Spinal cord (tissue), 10 donors: Measurements from ENCODE around the gene ZNF628. TPM values are rescaled to one million over a fixed set of nuclear protein-coding genes. Genes with fewer than 3 reads are reported as not detected.

Experiments used
- DNase-seq, 6 donors: peaks; one replicate each; pipeline versions ENCODE4 v3.0.0 to v3.0.0-alpha.2; 2013 to 2015; ENCODE audit warnings: low spot score in 6 of 6, low read depth in 4 of 6
- H3K27ac ChIP-seq: one replicate; pipeline ENCODE4 v1.5.1; 2013; ENCODE audit warnings: low read depth, low read length, control low read depth
- H3K27me3 ChIP-seq: one replicate; pipeline ENCODE4 v1.6.1; 2013; ENCODE audit warnings: low read length; ENCODE audit not compliant: control insufficient read depth, insufficient read depth
- H3K36me3 ChIP-seq: one replicate; pipeline ENCODE4 v1.6.1; 2013; ENCODE audit warnings: low read length; ENCODE audit not compliant: control insufficient read depth, insufficient read depth
- H3K4me1 ChIP-seq: one replicate; pipeline ENCODE4 v1.6.1; 2013; ENCODE audit warnings: low read length; ENCODE audit not compliant: control insufficient read depth, insufficient read depth
- H3K4me3 ChIP-seq: one replicate; pipeline ENCODE4 v1.5.1; 2013; ENCODE audit warnings: low read depth, low read length, control low read depth
- H3K9me3 ChIP-seq: one replicate; pipeline ENCODE4 v1.6.1; 2013; ENCODE audit warnings: low read length; ENCODE audit not compliant: control insufficient read depth, insufficient read depth
- WGBS: methylation state at CpG from one replicate; pipeline ENCODE4 v1.1.5; 2013; ENCODE audit warnings: missing lambda C conversion rate; ENCODE audit not compliant: insufficient coverage; 5-methylcytosine and 5-hydroxymethylcytosine counted together
- polyA plus RNA-seq, 2 donors: library from polyadenylated mRNA; unstranded; fragments of 120-200 nt; gene quantifications; one replicate each; pipeline ENCODE4 v1.2.1, GENCODE V29; 2013; ENCODE audit not compliant: insufficient read length in 2 of 2
- total RNA-seq, 2 donors: library from RNA; depleted of rRNA in 1 of 2; stranded (reverse); fragments of 120-200 nt in 1 of 2; fragments of >200 nt in 1 of 2; gene quantifications; one replicate each; pipeline versions ENCODE4 v1.2.3 to v1.2.4, GENCODE V29; 2013 to 2014
- donor health status: healthy.

ZNF628 gene
- total and polyA plus RNA-seq, 4 donors, result 1.5 to 6.6 (median 3.7) TPM

- H3K27me3 ChIP-seq, result peaks cover 6% of the 10 kb centered on the region
- 94% methylated on average over 11 of the region's 11 CpGs for WGBS
- peaks cover 48% of the 10 kb centered on the region for H3K4me1 ChIP-seq
- H3K4me3 ChIP-seq, result no peak overlapping the region
- H3K36me3 ChIP-seq, result peaks cover 34% of the 10 kb centered on the region
- H3K27ac ChIP-seq, result no peak overlapping the region
- H3K9me3 ChIP-seq, result no peaks in the 10 kb centered on the region
- DNase-seq, result no peak
Measured at GRCh38 chr19:55455576-55456235, 20.7 kb upstream of the ZNF628 start.

GRCh38 chr19:55456347-55456746 is 20.1 kb upstream of the ZNF628 start:
- H3K27me3 ChIP-seq, result peaks cover 6% of the 10 kb centered on the region
- peaks cover 34% of the 10 kb centered on the region for H3K36me3 ChIP-seq
- H3K4me3 ChIP-seq, result no peak overlapping the region
- H3K27ac ChIP-seq, result no peak overlapping the region
- no peak for DNase-seq
- H3K9me3 ChIP-seq, result no peaks in the 10 kb centered on the region
- H3K4me1 ChIP-seq, result peaks cover 52% of the 10 kb centered on the region
- 89% methylated on average over 14 of the region's 14 CpGs for WGBS

- peaks cover 34% of the 10 kb centered on the region for H3K36me3 ChIP-seq
Measured at GRCh38 chr19:55457683-55458457, 18.5 kb upstream of the ZNF628 start.

GRCh38 chr19:55459551-55459949 is 16.9 kb upstream of the ZNF628 start:
- Histone ChIP-seq H3K4me1 (peaks cover 32% of the 10 kb centered on the region), H3K27me3 (no peaks in the 10 kb centered on the region), H3K9me3 (no peaks in the 10 kb centered on the region), H3K36me3 (peaks cover 26% of the 10 kb centered on the region), H3K27ac (peak overlapping the region; percentile 90), H3K4me3 (no peak overlapping the region)
- WGBS, result 46% methylated on average over 6 of the region's 8 CpGs
- no peak for DNase-seq

More at GRCh38 chr19:55457683-55458457, 18.5 kb upstream of the ZNF628 start:
- peaks cover 48% of the 10 kb centered on the region for H3K4me1 ChIP-seq
- H3K27me3 ChIP-seq, result no peaks in the 10 kb centered on the region
- DNase-seq, result peak in 1 of 6 donors; percentile 60
- no peaks in the 10 kb centered on the region for H3K9me3 ChIP-seq
- H3K4me3 ChIP-seq, result no peak overlapping the region
- no peak overlapping the region for H3K27ac ChIP-seq
- WGBS, result 64% methylated on average over 11 of the region's 16 CpGs

GRCh38 chr19:55459950-55460657 is 16.3 kb upstream of the ZNF628 start:
- no peaks in the 10 kb centered on the region for H3K27me3 ChIP-seq
- H3K4me3 ChIP-seq, result peak overlapping the region; percentile 92
- peak in 1 of 6 donors; percentile 47 for DNase-seq
- 36% methylated on average over 8 of the region's 16 CpGs for WGBS
- peaks cover 30% of the 10 kb centered on the region for H3K4me1 ChIP-seq
- H3K27ac ChIP-seq, result peak overlapping the region; percentile 90
- no peaks in the 10 kb centered on the region for H3K9me3 ChIP-seq
- peaks cover 21% of the 10 kb centered on the region for H3K36me3 ChIP-seq

- peak in 2 of 6 donors; percentile 42 to 78 for DNase-seq
- 2% methylated on average over 24 of the region's 24 CpGs for WGBS
Measured at GRCh38 chr19:55460670-55461258, 15.7 kb upstream of the ZNF628 start.

GRCh38 chr19:55461259-55461973 is 15.0 kb upstream of the ZNF628 start, which contains the start of gene ISOC2:
Gene ISOC2, minus strand, starts transcription at chr19:55461642. Its CDS starts 5,156 bp downstream, at chr19:55456486.
- peak; percentile 95 to 100 (median 100) for DNase-seq
- H3K4me3 ChIP-seq, result peak within 1 kb of the TSS; percentile 92
- no peaks in the 10 kb centered on the region for H3K27me3 ChIP-seq
- WGBS, result under 1% methylated on average over 54 of the region's 54 CpGs
- peaks cover 8% of the 10 kb centered on the region for H3K36me3 ChIP-seq
- H3K9me3 ChIP-seq, result no peaks in the 10 kb centered on the region
- H3K4me1 ChIP-seq, result peaks cover 30% of the 10 kb centered on the region
- peak within 1 kb of the TSS; percentile 90 for H3K27ac ChIP-seq

More at GRCh38 chr19:55460670-55461258, 15.7 kb upstream of the ZNF628 start:
- Histone ChIP-seq H3K4me3 (peak overlapping the region; percentile 92), H3K27me3 (no peaks in the 10 kb centered on the region), H3K36me3 (peaks cover 14% of the 10 kb centered on the region), H3K9me3 (no peaks in the 10 kb centered on the region), H3K27ac (peak overlapping the region; percentile 90), H3K4me1 (peaks cover 30% of the 10 kb centered on the region)

GRCh38 chr19:55461974-55462626 is 14.3 kb upstream of the ZNF628 start:
- peak overlapping the region; percentile 71 for H3K27ac ChIP-seq

More at GRCh38 chr19:55461974-55462626, 14.3 kb upstream of the ZNF628 start:
- 20% methylated on average over 23 of the region's 27 CpGs for WGBS
- Histone ChIP-seq H3K4me3 (peak overlapping the region; percentile 58), H3K4me1 (peaks cover 30% of the 10 kb centered on the region), H3K9me3 (no peaks in the 10 kb centered on the region), H3K36me3 (peaks cover 3% of the 10 kb centered on the region), H3K27me3 (no peaks in the 10 kb centered on the region)
- DNase-seq, result no peak
